Measurements from ENCODE around the gene TFEC. TPM values are rescaled to one million over a fixed set of nuclear protein-coding genes. Genes with fewer than 3 reads are reported as not detected.
"Not testable (repeated sequence)": the region's sequence is repeated elsewhere in the genome, so short reads cannot be mapped to it uniquely, and the experiment has no call there.

The TFEC gene
- total and polyA plus RNA-seq, 2 donors (not counting 3 experiments of a cell fraction or from before 2014, with no cell fraction given): 3.6 to 7.9 TPM

DNA sequence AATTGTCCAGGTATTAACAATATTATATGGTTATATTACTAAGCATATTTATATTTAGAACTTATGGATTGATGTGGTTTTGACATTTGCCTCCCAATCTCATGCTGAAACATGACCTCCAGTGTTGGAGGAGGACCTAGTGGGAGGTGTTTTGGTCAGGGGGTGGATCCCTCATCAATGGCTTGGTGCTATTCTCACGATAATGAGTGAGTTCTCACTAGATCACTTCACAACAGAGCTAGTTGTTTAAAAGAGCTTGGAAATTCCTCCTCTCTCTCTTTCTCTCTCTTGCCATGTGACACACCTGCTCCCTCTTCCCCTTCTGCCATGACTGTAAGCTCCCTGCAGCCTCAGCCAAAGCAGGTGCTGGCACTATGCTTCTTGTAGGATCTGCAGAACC lies 19.0 kb downstream of the TFEC start:
- no peak for FAIRE-seq
- dilution Hi-C loops (cut with MboI; ENCODE audit: extremely low pct_ligation_motif_present, low sequenced_read_pairs): no loop called here
- POLR2A ChIA-PET: no interaction called here
- BruUV-seq (replicated peaks): no TSS peak
- CTCF ChIA-PET: no interaction called here
- Histone ChIP-seq H3K79me2 (ENCODE audit: control insufficient read depth, insufficient read depth, low read length) (no peaks in the 10 kb centered on the region), H2AFZ (ENCODE audit: low read depth, low read length) (no peak overlapping the region), H3K9me3 (replicated peaks; ENCODE audit: control insufficient read depth, insufficient read depth, low read length) (no peaks in the 10 kb centered on the region), H3K27me3 (ENCODE audit: control insufficient read depth in 2 of 2, insufficient read depth in 2 of 2, low read length in 2 of 2) (no peaks in the 10 kb centered on the region), H4K20me1 (replicated peaks; ENCODE audit: control insufficient read depth, extremely low read depth, insufficient read depth, low read length) (no peaks in the 10 kb centered on the region), H3K4me3 (replicated peaks in 1 of 3; ENCODE audit: insufficient read depth in 1 of 3, low read depth in 1 of 3, low read length in 3 of 3) (no peak overlapping the region), H3K9ac (replicated peaks; ENCODE audit: extremely low read depth, insufficient read depth, low read length) (no peak overlapping the region), H3K4me2 (ENCODE audit: insufficient read depth, low read length) (no peak overlapping the region), H3K27ac (ENCODE audit: insufficient read depth, low read depth, low read length) (no peak overlapping the region), H3K4me1 (ENCODE audit: control insufficient read depth, extremely low read depth, insufficient read depth, low read length) (no peaks in the 10 kb centered on the region), H3K36me3 (ENCODE audit: control insufficient read depth in 2 of 2, extremely low read depth in 1 of 2, insufficient read depth in 2 of 2, low read length in 2 of 2) (no peaks in the 10 kb centered on the region), H3K9me1 (replicated peaks; ENCODE audit: control insufficient read depth, extremely low read depth, insufficient read depth, low read length) (no peaks in the 10 kb centered on the region)
- intact Hi-C loops (cut with micrococcal nuclease): no loop called here
- TF ChIP-seq POLR2AphosphoS5 (IDR thresholded peaks at IDR 0.05; ENCODE audit: insufficient read depth, low read depth, low read length): no peak
- DNase-seq (ENCODE audit: low read depth, low spot score): no peak

DNA sequence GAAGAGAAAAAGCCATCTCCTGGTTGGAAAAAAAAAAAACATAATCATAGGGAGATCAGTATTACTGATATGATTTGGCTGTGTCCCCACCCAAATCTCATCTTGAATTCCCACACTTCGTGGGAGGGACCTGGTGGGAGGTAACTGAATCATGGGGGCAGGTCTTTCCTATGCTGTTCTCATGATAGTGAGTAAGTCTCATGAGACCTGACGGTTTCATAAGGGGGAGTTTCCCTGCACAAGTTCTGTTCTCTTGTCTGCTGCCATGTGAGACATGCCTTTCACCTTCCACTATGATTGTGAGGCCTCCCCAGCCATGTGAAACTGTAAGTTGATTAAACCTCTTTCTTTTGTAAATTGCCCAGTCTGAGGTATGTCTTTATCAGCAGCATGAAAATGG lies 25.8 kb downstream of the TFEC start:
- H2AFZ ChIP-seq (ENCODE audit: low read depth, low read length); intact Hi-C loops (cut with micrococcal nuclease); FAIRE-seq; H3K4me1 ChIP-seq (ENCODE audit: control insufficient read depth, extremely low read depth, insufficient read depth, low read length); H3K79me2 ChIP-seq (ENCODE audit: control insufficient read depth, insufficient read depth, low read length); H4K20me1 ChIP-seq (replicated peaks; ENCODE audit: control insufficient read depth, extremely low read depth, insufficient read depth, low read length); POLR2A ChIA-PET; H3K36me3 ChIP-seq (ENCODE audit: control insufficient read depth in 2 of 2, extremely low read depth in 1 of 2, insufficient read depth in 2 of 2, low read length in 2 of 2); H3K27me3 ChIP-seq (ENCODE audit: control insufficient read depth in 2 of 2, insufficient read depth in 2 of 2, low read length in 2 of 2); H3K4me2 ChIP-seq (ENCODE audit: insufficient read depth, low read length); CTCF ChIA-PET; DNase-seq (ENCODE audit: low read depth, low spot score); H3K9ac ChIP-seq (replicated peaks; ENCODE audit: extremely low read depth, insufficient read depth, low read length); H3K27ac ChIP-seq (ENCODE audit: insufficient read depth, low read depth, low read length); H3K9me3 ChIP-seq (replicated peaks; ENCODE audit: control insufficient read depth, insufficient read depth, low read length); H3K9me1 ChIP-seq (replicated peaks; ENCODE audit: control insufficient read depth, extremely low read depth, insufficient read depth, low read length); H3K4me3 ChIP-seq (replicated peaks in 1 of 3; ENCODE audit: insufficient read depth in 1 of 3, low read depth in 1 of 3, low read length in 3 of 3); BruUV-seq (replicated peaks); dilution Hi-C loops (cut with MboI; ENCODE audit: extremely low pct_ligation_motif_present, low sequenced_read_pairs): not testable (repeated sequence)

DNA sequence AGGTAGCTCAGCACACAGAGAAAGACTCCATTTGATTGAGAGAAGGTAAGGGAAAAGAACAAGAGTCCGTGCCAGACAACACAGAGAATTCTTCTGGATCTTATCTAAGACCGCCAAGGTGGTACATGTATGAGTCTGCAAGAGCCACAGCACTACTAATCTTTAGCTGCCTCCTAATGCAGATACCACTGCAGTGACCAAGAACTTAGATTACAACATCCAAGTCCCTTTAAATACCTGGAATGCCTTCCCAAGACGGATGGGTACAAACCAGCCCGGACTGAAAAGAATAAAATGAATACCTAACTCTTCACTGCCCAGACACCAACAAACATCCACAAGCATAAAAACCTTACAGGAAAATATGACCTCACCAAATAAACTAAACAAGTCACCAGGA lies 33.3 kb downstream of the TFEC start:
- no peak overlapping the region for H2AFZ ChIP-seq (ENCODE audit: low read depth, low read length)
- no peaks in the 10 kb centered on the region for H4K20me1 ChIP-seq (replicated peaks; ENCODE audit: control insufficient read depth, extremely low read depth, insufficient read depth, low read length)
- BruUV-seq (replicated peaks): no TSS peak

More for the DNA sequence above, 33.3 kb downstream of the TFEC start:
- FAIRE-seq (no peak), DNase-seq (ENCODE audit: low read depth, low spot score) (no peak)
- H3K4me1 ChIP-seq (ENCODE audit: control insufficient read depth, extremely low read depth, insufficient read depth, low read length): no peaks in the 10 kb centered on the region
- TF ChIP-seq, protein P1, sequence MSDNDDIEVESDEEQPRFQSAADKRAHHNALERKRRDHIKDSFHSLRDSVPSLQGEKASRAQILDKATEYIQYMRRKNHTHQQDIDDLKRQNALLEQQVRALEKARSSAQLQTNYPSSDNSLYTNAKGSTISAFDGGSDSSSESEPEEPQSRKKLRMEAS (IDR thresholded peaks at IDR 0.05; ENCODE audit: insufficient read depth, insufficient read length): no peak
- TF ChIP-seq MYC (IDR thresholded peaks at IDR 0.05; ENCODE audit: low read depth, low read length): no peak
- no peak for TF ChIP-seq POLR2A (IDR thresholded peaks at IDR 0.05; ENCODE audit: low read depth, low read length)
- TF ChIP-seq JUN (IDR thresholded peaks at IDR 0.05; ENCODE audit: borderline replicate concordance, insufficient read depth, insufficient read length, low read depth): no peak
- no peak for TF ChIP-seq GATA2 (IDR thresholded peaks at IDR 0.05; ENCODE audit: insufficient read depth, insufficient read length, low read depth, low read length)
- intact Hi-C loops (cut with micrococcal nuclease) (no loop called here), dilution Hi-C loops (cut with MboI; ENCODE audit: extremely low pct_ligation_motif_present, low sequenced_read_pairs) (no loop called here)
- H3K9ac ChIP-seq (replicated peaks; ENCODE audit: extremely low read depth, insufficient read depth, low read length): no peak overlapping the region
- no peaks in the 10 kb centered on the region for H3K9me1 ChIP-seq (replicated peaks; ENCODE audit: control insufficient read depth, extremely low read depth, insufficient read depth, low read length)
- H3K36me3 ChIP-seq (ENCODE audit: control insufficient read depth in 2 of 2, extremely low read depth in 1 of 2, insufficient read depth in 2 of 2, low read length in 2 of 2): no peaks in the 10 kb centered on the region
- H3K27me3 ChIP-seq (ENCODE audit: control insufficient read depth in 2 of 2, insufficient read depth in 2 of 2, low read length in 2 of 2): no peaks in the 10 kb centered on the region
- ChIA-PET POLR2A (no interaction called here), CTCF (interaction anchor here (0.7 to 1.0 kb wide), 2 partner anchors 9 to 16 kb away, joined by 3 to 4 read pairs; no protein-coding TSS in a partner anchor)
- H3K79me2 ChIP-seq (ENCODE audit: control insufficient read depth, insufficient read depth, low read length): peaks cover 2% of the 10 kb centered on the region
- H3K27ac ChIP-seq (ENCODE audit: insufficient read depth, low read depth, low read length): no peak overlapping the region
- no peak overlapping the region for H3K4me2 ChIP-seq (ENCODE audit: insufficient read depth, low read length)
- no peaks in the 10 kb centered on the region for H3K9me3 ChIP-seq (replicated peaks; ENCODE audit: control insufficient read depth, insufficient read depth, low read length)
- H3K4me3 ChIP-seq (replicated peaks in 1 of 3; ENCODE audit: insufficient read depth in 1 of 3, low read depth in 1 of 3, low read length in 3 of 3): no peak overlapping the region
